Omental fat pad (tissue), 4 donors: Measurements from ENCODE around the gene DKKL1. TPM values are rescaled to one million over a fixed set of nuclear protein-coding genes. Genes with fewer than 3 reads are reported as not detected.
"Not testable (repeated sequence)": the region's sequence is repeated elsewhere in the genome, so short reads cannot be mapped to it uniquely, and the experiment has no call there.

ENCODE experiments used
- ATAC-seq: fragments of 150-250 bp; one replicate; pipeline ENCODE4 v1.9.1; 2016; ENCODE audit warnings: mild to moderate bottlenecking, moderate library complexity; ENCODE audit not compliant: low FRiP score
- DNase-seq: peaks from one replicate; pipeline ENCODE4 v3.0.0-alpha.2; 2019; ENCODE audit warnings: low spot score
- CTCF ChIP-seq, 3 donors: fragments of 450-650 bp; IDR thresholded peaks; one replicate each; pipeline ENCODE4 v1.5.1; 2016 to 2017; ENCODE audit warnings: antibody characterized with exemption in 3 of 3, mild to moderate bottlenecking in 3 of 3, moderate library complexity in 2 of 3
- total RNA-seq, 4 donors: library from RNA; depleted of rRNA; stranded (reverse); fragments of >200 nt; gene quantifications; one replicate each; pipeline ENCODE4 v1.1.0, GENCODE V29; 2016

The DKKL1 gene
- total RNA-seq, 4 donors from 2014 or later, result not detected

- no peak for ATAC-seq
- no peak for DNase-seq
- no peak for TF ChIP-seq CTCF (IDR thresholded peaks at IDR 0.05)
These were observed 35.7 kb upstream of the DKKL1 start for GRCh38 chr19:49327878-49328544.

GRCh38 chr19:49328741-49329140 lies 34.9 kb upstream of the DKKL1 start:
- no peak for TF ChIP-seq CTCF (IDR thresholded peaks at IDR 0.05)
- DNase-seq (no peak), ATAC-seq (no peak)

- ATAC-seq, DNase-seq: not testable (repeated sequence)
These were observed 32.5 kb upstream of the DKKL1 start for GRCh38 chr19:49331187-49331586.

- no peak for ATAC-seq
These were observed 32.0 kb upstream of the DKKL1 start for GRCh38 chr19:49331616-49332055.

GRCh38 chr19:49332691-49333417 lies 30.8 kb upstream of the DKKL1 start:
- not testable (repeated sequence) for ATAC-seq, DNase-seq

More at GRCh38 chr19:49331616-49332055, 32.0 kb upstream of the DKKL1 start:
- no peak for DNase-seq
- TF ChIP-seq CTCF (IDR thresholded peaks at IDR 0.05), result no peak

- TF ChIP-seq CTCF (IDR thresholded peaks at IDR 0.05), result no peak
- ATAC-seq (no peak), DNase-seq (no peak)
These were observed 30.3 kb upstream of the DKKL1 start for GRCh38 chr19:49333418-49333805.

GRCh38 chr19:49333811-49334288 lies 29.8 kb upstream of the DKKL1 start:
- no peak for ATAC-seq
- DNase-seq, result no peak
- no peak for TF ChIP-seq CTCF (IDR thresholded peaks at IDR 0.05)
